Measurements from ENCODE around the gene TMTC1. TPM values are rescaled to one million over a fixed set of nuclear protein-coding genes. Genes with fewer than 3 reads are reported as not detected.

The TMTC1 gene
- total RNA-seq, 1 donor from 2014 or later, result 16.1 TPM

DNA sequence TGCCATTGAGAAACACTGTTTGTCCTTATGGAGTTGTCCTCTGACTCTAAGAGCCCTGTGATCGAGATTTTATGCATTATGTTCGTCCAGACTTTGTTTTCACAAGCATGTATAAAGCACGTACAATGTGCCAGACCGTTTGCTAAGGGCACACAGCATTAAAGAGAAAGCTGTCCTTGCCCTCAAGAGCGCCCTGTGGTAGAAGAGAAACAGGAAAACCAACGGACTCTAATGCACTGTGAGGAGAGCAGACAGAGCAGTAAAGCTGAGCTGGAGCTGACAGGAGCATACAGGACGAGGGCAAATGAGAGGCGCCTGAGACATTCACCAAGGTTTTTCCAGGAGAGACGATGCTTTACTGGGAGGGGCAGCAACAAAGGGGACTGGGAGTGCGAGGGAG, 220.1 kb downstream of the TMTC1 start:
- no peak overlapping the region for H3K27ac Mint-ChIP-seq
- H3K9me3 ChIP-seq (ENCODE audit: low read depth), result no peaks in the 10 kb centered on the region
- H3K36me3 Mint-ChIP-seq, result peaks cover 20% of the 10 kb centered on the region
- peaks cover 11% of the 10 kb centered on the region for H3K9me3 Mint-ChIP-seq
- H3F3A ChIP-seq (ENCODE audit: low read depth), result no peaks in the 10 kb centered on the region
- H3K27me3 Mint-ChIP-seq (ENCODE audit: insufficient read depth, low read depth), result no peaks in the 10 kb centered on the region
- no peaks in the 10 kb centered on the region for H3K79me2 ChIP-seq (ENCODE audit: low read depth)
- peaks cover 55% of the 10 kb centered on the region for H3K4me1 Mint-ChIP-seq
- DNase-seq (ENCODE audit: low spot score), result no peak
- H4K20me1 ChIP-seq (ENCODE audit: low read depth), result no peaks in the 10 kb centered on the region
- no peak overlapping the region for H3K4me2 ChIP-seq
- H3K4me1 ChIP-seq, result peaks cover 3% of the 10 kb centered on the region
- H2AFZ ChIP-seq (replicated peaks), result no peak overlapping the region
- no peak overlapping the region for H3K4me3 Mint-ChIP-seq
- TF ChIP-seq EZH2phosphoT487 (IDR thresholded peaks at IDR 0.05), result no peak
- no peak for TF ChIP-seq EZH2 (IDR thresholded peaks at IDR 0.05)
- TF ChIP-seq, protein P1, sequence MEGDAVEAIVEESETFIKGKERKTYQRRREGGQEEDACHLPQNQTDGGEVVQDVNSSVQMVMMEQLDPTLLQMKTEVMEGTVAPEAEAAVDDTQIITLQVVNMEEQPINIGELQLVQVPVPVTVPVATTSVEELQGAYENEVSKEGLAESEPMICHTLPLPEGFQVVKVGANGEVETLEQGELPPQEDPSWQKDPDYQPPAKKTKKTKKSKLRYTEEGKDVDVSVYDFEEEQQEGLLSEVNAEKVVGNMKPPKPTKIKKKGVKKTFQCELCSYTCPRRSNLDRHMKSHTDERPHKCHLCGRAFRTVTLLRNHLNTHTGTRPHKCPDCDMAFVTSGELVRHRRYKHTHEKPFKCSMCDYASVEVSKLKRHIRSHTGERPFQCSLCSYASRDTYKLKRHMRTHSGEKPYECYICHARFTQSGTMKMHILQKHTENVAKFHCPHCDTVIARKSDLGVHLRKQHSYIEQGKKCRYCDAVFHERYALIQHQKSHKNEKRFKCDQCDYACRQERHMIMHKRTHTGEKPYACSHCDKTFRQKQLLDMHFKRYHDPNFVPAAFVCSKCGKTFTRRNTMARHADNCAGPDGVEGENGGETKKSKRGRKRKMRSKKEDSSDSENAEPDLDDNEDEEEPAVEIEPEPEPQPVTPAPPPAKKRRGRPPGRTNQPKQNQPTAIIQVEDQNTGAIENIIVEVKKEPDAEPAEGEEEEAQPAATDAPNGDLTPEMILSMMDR (IDR thresholded peaks at IDR 0.05), result no peak
- no peak overlapping the region for H3K4me3 ChIP-seq
- H3K9ac ChIP-seq, result no peak overlapping the region
- H3K27me3 ChIP-seq, result no peaks in the 10 kb centered on the region
- H3K36me3 ChIP-seq, result no peaks in the 10 kb centered on the region
- H3K27ac ChIP-seq, result no peak overlapping the region

DNA sequence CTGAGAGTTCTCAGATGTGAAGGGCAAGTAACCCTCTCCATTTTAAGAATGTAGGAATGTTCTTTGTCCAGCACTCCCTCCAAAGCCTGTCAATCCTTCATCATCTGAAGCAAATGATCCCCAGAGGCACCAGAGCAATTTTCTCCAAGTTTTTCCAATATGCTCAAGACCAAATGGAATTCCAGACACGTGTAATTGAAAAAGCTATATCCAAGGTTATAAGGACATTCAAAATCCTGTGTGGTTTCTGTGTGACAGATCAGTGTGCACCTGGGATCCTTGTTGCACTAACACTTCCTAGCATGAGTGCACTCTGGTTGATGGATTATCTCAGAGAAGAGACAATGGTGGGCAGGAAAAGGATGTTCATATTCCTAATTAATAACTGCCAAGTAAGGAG, 220.7 kb downstream of the TMTC1 start:
- Histone ChIP-seq H3K9ac (no peak overlapping the region), H3K4me2 (no peak overlapping the region), H3K9me3 (ENCODE audit: low read depth) (no peaks in the 10 kb centered on the region), H2AFZ (replicated peaks) (no peak overlapping the region), H3F3A (ENCODE audit: low read depth) (no peaks in the 10 kb centered on the region), H3K36me3 (no peaks in the 10 kb centered on the region), H3K79me2 (ENCODE audit: low read depth) (no peaks in the 10 kb centered on the region), H3K4me1 (peaks cover 8% of the 10 kb centered on the region), H4K20me1 (ENCODE audit: low read depth) (no peaks in the 10 kb centered on the region), H3K27ac (no peak overlapping the region), H3K4me3 (no peak overlapping the region), H3K27me3 (no peaks in the 10 kb centered on the region)
- H3K36me3 Mint-ChIP-seq, result peaks cover 20% of the 10 kb centered on the region
- no peak overlapping the region for H3K27ac Mint-ChIP-seq
- H3K4me1 Mint-ChIP-seq, result peaks cover 49% of the 10 kb centered on the region
- TF ChIP-seq EZH2phosphoT487 (IDR thresholded peaks at IDR 0.05), result no peak
- TF ChIP-seq, protein P1 (IDR thresholded peaks at IDR 0.05), result no peak
- no peak for TF ChIP-seq EZH2 (IDR thresholded peaks at IDR 0.05)
- no peak overlapping the region for H3K4me3 Mint-ChIP-seq
- peaks cover 11% of the 10 kb centered on the region for H3K9me3 Mint-ChIP-seq
- DNase-seq (ENCODE audit: low spot score), result no peak
- H3K27me3 Mint-ChIP-seq (ENCODE audit: insufficient read depth, low read depth), result no peaks in the 10 kb centered on the region

DNA sequence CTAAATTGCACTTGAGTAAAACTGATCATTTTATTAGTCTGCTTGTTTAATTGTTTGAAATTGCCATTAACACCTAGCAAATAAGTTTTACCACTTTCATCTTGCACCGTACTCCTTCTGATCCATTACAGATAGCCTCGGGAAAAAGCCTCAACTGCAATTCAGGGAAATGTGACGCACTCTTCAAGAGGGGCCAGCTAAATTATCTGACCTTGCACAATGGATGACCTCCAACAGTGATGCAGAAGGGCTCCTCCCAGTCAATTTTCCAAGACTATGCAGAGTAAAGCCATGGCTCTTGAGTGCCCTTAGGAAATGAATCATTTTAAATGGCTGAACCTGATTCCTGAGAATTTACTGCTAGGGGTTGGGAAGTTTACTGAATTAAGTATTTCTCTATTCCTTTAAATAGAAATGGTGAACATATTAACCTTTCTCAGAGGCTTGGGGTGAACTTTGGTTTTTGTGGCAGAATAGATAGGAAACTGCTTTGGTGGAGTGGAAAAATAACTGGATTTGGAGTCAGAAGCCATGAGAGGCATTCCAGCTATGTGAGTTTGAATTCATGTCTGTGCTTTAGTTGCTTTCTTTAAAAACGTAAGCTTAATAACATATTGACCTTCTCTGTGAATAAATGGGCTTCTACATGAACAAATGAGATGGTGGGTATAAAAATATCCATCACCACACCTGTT, 221.5 kb downstream of the TMTC1 start:
- H3K27ac ChIP-seq, result no peak overlapping the region
- H4K20me1 ChIP-seq (ENCODE audit: low read depth), result no peaks in the 10 kb centered on the region
- no peak overlapping the region for H2AFZ ChIP-seq (replicated peaks)
- H3K9me3 ChIP-seq (ENCODE audit: low read depth), result no peaks in the 10 kb centered on the region
- H3K79me2 ChIP-seq (ENCODE audit: low read depth), result no peaks in the 10 kb centered on the region
- peaks cover 11% of the 10 kb centered on the region for H3K9me3 Mint-ChIP-seq
- no peaks in the 10 kb centered on the region for H3K36me3 ChIP-seq
- peaks cover 46% of the 10 kb centered on the region for H3K4me1 Mint-ChIP-seq
- H3K36me3 Mint-ChIP-seq, result peaks cover 21% of the 10 kb centered on the region
- no peak for DNase-seq (ENCODE audit: low spot score)
- H3K27me3 ChIP-seq, result no peaks in the 10 kb centered on the region
- H3K27me3 Mint-ChIP-seq (ENCODE audit: insufficient read depth, low read depth), result no peaks in the 10 kb centered on the region
- H3K27ac Mint-ChIP-seq, result no peak overlapping the region
- no peak overlapping the region for H3K9ac ChIP-seq
- no peak overlapping the region for H3K4me3 ChIP-seq
- no peak overlapping the region for H3K4me3 Mint-ChIP-seq
- no peaks in the 10 kb centered on the region for H3F3A ChIP-seq (ENCODE audit: low read depth)
- TF ChIP-seq EZH2phosphoT487 (IDR thresholded peaks at IDR 0.05) (no peak), EZH2 (IDR thresholded peaks at IDR 0.05) (no peak)
- TF ChIP-seq, protein P1 (IDR thresholded peaks at IDR 0.05), result no peak
- peaks cover 8% of the 10 kb centered on the region for H3K4me1 ChIP-seq
- no peak overlapping the region for H3K4me2 ChIP-seq
